Ascending aorta (tissue), 2 donors: Measurements from ENCODE around the gene TTC9. TPM values are rescaled to one million over a fixed set of nuclear protein-coding genes. Genes with fewer than 3 reads are reported as not detected.

Experiments
- DNase-seq, 2 donors: peaks; one replicate each; pipeline ENCODE4 v3.0.0-alpha.2; 2019; ENCODE audit warnings: low spot score in 2 of 2
- H3K27ac ChIP-seq, 2 donors: fragments of 200-600 bp; sonication (generic); one replicate each; pipeline ENCODE4 v1.5.1; 2016 to 2017; ENCODE audit warnings: mild to moderate bottlenecking in 1 of 2
- H3K27me3 ChIP-seq: fragments of 200-600 bp; sonication (generic); one replicate; pipeline ENCODE4 v1.5.1; 2017
- H3K36me3 ChIP-seq, 2 donors: fragments of 200-600 bp; sonication (generic); one replicate each; pipeline ENCODE4 v1.5.1; 2016
- H3K4me1 ChIP-seq, 2 donors: fragments of 200-600 bp; sonication (generic); one replicate each; pipeline ENCODE4 v1.5.1; 2016 to 2017; ENCODE audit warnings: mild to moderate bottlenecking in 1 of 2
- H3K4me3 ChIP-seq, 2 donors: fragments of 200-600 bp; sonication (generic); one replicate each; pipeline ENCODE4 v1.5.1; 2016 to 2017; ENCODE audit warnings: mild to moderate bottlenecking in 1 of 2
- H3K9me3 ChIP-seq, 2 donors: fragments of 200-600 bp; sonication (generic); one replicate each; pipeline ENCODE4 v1.5.1; 2016
- intact Hi-C: fragments of 100-400 bp; cut with DNase I; formaldehyde crosslinking; loops from one replicate; pipeline ENCODE4 v1.15.1; 2023
- total RNA-seq: library from RNA; depleted of rRNA; stranded (reverse); fragments of >200 nt; gene quantifications from one replicate; pipeline ENCODE4 v1.1.0, GENCODE V29; 2016
- TF ChIP-seq, protein P1 (sequence below), 3 experiments: fragments of 200-600 bp in 2 of 3; fragments of 450-650 bp in 1 of 3; sonication (generic) in 2 of 3; IDR thresholded peaks; one replicate each; pipeline ENCODE4 v1.5.1; 2016 to 2019; ENCODE audit warnings: antibody characterized with exemption in 3 of 3, mild to moderate bottlenecking in 1 of 3, moderate library complexity in 1 of 3

TTC9 gene
- total RNA-seq, 1 donor from 2014 or later = not detected

DNA sequence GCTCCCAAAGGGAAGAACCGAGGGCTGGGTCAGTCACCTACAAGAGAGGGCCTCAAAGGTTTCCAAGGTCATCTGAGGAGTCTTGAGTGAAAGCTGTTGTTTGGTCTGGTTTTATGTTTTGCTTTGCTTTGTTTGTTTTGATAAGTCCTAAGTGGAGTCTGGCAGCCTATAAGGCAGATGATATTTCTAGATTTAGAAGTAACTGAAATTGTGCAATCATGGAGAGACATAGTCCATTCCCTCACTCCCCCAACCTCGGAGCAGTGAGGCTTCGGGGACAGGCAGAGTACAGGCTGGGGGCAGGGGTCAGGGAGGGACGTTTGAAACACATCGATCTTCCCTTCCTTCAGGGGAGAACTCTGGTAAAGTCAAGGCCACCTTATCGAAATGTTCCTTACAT, 42.3 kb downstream of the TTC9 start:
- Histone ChIP-seq H3K4me1 (no peaks in the 10 kb centered on the region), H3K27ac (no peak overlapping the region), H3K36me3 (no peaks in the 10 kb centered on the region), H3K4me3 (no peak overlapping the region), H3K9me3 (no peaks in the 10 kb centered on the region), H3K27me3 (no peaks in the 10 kb centered on the region)
- no peak for DNase-seq
- intact Hi-C loops = no loop called here
- TF ChIP-seq, protein P1, sequence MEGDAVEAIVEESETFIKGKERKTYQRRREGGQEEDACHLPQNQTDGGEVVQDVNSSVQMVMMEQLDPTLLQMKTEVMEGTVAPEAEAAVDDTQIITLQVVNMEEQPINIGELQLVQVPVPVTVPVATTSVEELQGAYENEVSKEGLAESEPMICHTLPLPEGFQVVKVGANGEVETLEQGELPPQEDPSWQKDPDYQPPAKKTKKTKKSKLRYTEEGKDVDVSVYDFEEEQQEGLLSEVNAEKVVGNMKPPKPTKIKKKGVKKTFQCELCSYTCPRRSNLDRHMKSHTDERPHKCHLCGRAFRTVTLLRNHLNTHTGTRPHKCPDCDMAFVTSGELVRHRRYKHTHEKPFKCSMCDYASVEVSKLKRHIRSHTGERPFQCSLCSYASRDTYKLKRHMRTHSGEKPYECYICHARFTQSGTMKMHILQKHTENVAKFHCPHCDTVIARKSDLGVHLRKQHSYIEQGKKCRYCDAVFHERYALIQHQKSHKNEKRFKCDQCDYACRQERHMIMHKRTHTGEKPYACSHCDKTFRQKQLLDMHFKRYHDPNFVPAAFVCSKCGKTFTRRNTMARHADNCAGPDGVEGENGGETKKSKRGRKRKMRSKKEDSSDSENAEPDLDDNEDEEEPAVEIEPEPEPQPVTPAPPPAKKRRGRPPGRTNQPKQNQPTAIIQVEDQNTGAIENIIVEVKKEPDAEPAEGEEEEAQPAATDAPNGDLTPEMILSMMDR (IDR thresholded peaks at IDR 0.05) = no peak

DNA sequence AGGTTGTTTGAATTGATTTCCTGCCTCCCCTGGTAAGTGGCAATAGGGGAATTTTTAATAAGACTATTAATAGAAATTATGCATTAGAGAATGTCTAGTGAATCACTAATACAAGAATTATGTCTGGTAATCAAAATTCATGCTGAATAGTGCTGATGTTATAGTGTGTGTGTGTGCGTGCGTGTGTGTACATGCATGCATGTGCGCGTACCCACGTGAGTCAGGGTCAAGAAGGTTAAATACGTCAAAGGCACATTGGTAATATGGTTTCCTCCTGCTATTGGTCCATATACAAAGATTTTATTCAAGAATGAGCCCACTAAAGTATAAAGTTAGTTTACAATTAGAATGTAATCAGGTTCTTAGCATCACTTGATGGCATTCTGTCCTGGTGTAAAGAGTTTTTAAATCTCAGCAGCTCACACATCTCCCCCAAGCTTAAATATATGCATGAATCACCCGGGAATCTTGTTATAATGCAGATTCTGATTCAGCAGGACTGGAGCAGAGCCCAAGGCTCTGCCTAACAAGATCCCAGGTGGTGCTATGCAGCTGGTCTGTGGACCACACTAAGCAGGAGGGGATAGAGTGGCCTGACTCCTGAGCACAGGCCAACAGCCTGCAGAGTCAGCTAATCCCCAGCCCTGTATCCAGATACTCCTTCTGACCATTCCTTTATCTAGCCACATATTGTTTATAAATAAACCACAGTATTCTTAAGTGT, 43.9 kb downstream of the TTC9 start:
- TF ChIP-seq, protein P1 (IDR thresholded peaks at IDR 0.05) = no peak
- Histone ChIP-seq H3K9me3 (no peaks in the 10 kb centered on the region), H3K4me1 (no peaks in the 10 kb centered on the region), H3K36me3 (no peaks in the 10 kb centered on the region), H3K4me3 (no peak overlapping the region), H3K27ac (no peak overlapping the region), H3K27me3 (no peaks in the 10 kb centered on the region)
- intact Hi-C loops = no loop called here
- no peak for DNase-seq

DNA sequence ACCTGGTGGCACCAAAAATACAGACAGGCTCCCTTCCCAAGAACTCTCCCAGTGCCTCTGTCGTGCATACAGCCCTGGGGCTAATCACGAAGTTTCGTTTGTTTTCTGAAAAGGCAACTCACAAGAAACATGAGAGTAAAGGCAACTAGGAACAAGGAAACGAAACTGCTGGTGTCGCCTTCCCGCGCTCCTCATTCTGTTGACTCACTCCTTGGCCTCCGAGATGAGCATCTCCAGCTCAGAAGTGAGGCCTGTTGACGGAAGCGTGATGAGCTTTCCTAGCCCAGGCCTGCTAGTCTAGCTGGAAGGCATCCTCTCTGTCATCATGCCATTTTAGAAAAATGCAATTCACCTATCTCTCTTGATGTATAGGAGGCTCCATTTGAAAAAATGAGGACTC, 50.5 kb downstream of the TTC9 start:
- H3K27me3 ChIP-seq = no peaks in the 10 kb centered on the region
- DNase-seq = peak; percentile 11 to 72
- no peak overlapping the region for H3K4me3 ChIP-seq
- no peak overlapping the region for H3K27ac ChIP-seq
- TF ChIP-seq, protein P1 (IDR thresholded peaks at IDR 0.05) = no peak
- intact Hi-C loops = no loop called here
- H3K36me3 ChIP-seq = no peaks in the 10 kb centered on the region
- no peaks in the 10 kb centered on the region for H3K9me3 ChIP-seq
- no peaks in the 10 kb centered on the region for H3K4me1 ChIP-seq

DNA sequence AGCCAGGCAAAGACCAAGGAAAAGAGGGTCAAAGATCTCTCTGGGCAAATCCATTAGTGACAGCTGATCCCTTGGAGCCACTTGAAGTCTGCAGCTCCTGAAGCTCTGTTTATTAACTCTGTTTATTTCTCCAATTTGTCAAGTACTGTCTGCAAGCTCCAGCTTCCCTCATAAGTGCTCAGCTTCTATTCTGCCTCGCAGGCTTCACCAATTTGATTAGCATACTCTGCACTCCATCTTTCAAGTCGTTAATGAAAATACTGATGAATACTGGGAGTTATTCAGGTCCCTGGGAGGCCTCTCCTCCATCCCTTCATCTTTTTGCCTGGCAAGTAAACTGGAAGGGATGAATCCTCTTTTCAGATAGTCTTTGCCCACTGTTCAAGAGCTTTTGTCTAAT, 54.3 kb downstream of the TTC9 start:
- Histone ChIP-seq H3K27ac (no peak overlapping the region), H3K4me1 (peaks cover 0 to 6% of the 10 kb centered on the region in 2 donors), H3K9me3 (no peaks in the 10 kb centered on the region), H3K27me3 (no peaks in the 10 kb centered on the region), H3K4me3 (no peak overlapping the region), H3K36me3 (no peaks in the 10 kb centered on the region)
- intact Hi-C loops = no loop called here
- DNase-seq = no peak
- TF ChIP-seq, protein P1 (IDR thresholded peaks at IDR 0.05) = no peak

DNA sequence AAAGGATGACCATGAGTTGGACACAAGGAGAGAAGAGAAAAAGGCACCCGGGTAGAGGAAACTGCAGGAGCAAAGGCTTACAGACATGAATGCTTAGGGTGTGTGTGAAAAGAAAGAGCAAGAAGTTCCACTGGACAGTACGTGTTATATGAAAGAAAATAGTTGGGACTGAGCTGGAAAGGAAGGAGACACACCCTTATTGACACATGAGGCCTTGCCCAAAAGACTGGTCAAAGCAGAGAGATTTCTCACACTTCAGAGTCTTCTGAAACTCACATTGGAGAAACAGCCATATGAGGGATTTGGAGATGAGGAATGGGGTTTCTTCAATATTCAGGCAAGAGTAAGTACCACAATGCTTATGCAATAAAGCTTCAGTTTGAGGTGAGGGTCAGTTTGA, 56.0 kb downstream of the TTC9 start:
- intact Hi-C loops = no loop called here
- no peaks in the 10 kb centered on the region for H3K27me3 ChIP-seq
- H3K27ac ChIP-seq = no peak overlapping the region

More for the DNA sequence above, 56.0 kb downstream of the TTC9 start:
- peaks cover 0 to 6% of the 10 kb centered on the region in 2 donors for H3K4me1 ChIP-seq
- DNase-seq = no peak
- no peak overlapping the region for H3K4me3 ChIP-seq
- no peaks in the 10 kb centered on the region for H3K9me3 ChIP-seq
- TF ChIP-seq, protein P1 (IDR thresholded peaks at IDR 0.05) = no peak
- no peaks in the 10 kb centered on the region for H3K36me3 ChIP-seq
